Fibroblast of lung (primary cell): Measurements from ENCODE around the gene USP46.

Experiments
- EZH2 ChIP-seq: IDR thresholded peaks from 2 replicates; pipeline ENCODE4 v1.5.1; 2012; ENCODE audit warnings: low read length, control low read depth, mild to moderate bottlenecking; ENCODE audit errors: missing control alignments
- TF ChIP-seq, protein P1 (sequence below), 2 donors: IDR thresholded peaks in 1 of 2; conservative IDR thresholded peaks in 1 of 2; 1 replicate in 1 of 2; 2 replicates in 1 of 2; pipeline ENCODE4 v1.5.1; 2011 to 2012; ENCODE audit warnings: low read length in 2 of 2, control low read depth in 1 of 2, inconsistent platforms in 1 of 2, low read depth in 1 of 2, mild to moderate bottlenecking in 1 of 2

- TF ChIP-seq, protein P1, sequence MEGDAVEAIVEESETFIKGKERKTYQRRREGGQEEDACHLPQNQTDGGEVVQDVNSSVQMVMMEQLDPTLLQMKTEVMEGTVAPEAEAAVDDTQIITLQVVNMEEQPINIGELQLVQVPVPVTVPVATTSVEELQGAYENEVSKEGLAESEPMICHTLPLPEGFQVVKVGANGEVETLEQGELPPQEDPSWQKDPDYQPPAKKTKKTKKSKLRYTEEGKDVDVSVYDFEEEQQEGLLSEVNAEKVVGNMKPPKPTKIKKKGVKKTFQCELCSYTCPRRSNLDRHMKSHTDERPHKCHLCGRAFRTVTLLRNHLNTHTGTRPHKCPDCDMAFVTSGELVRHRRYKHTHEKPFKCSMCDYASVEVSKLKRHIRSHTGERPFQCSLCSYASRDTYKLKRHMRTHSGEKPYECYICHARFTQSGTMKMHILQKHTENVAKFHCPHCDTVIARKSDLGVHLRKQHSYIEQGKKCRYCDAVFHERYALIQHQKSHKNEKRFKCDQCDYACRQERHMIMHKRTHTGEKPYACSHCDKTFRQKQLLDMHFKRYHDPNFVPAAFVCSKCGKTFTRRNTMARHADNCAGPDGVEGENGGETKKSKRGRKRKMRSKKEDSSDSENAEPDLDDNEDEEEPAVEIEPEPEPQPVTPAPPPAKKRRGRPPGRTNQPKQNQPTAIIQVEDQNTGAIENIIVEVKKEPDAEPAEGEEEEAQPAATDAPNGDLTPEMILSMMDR (conservative IDR thresholded peaks at IDR 0.05 in 1 of 2, IDR thresholded peaks at IDR 0.05 in 1 of 2; ENCODE audit: low read depth in 1 of 2, low read length in 2 of 2): no peak
- TF ChIP-seq EZH2: no peak
Observed at GRCh38 chr4:52638717-52639116, 20.4 kb downstream of the USP46 start.
